ENCODE results near the gene E2F3. TPM values are rescaled to one million over a fixed set of nuclear protein-coding genes. Genes with fewer than 3 reads are reported as not detected.

E2F3 gene
- total and polyA plus RNA-seq, 5 donors: 3.9 to 10.1 (median 7.0) TPM

- DNase-seq (no peak), ATAC-seq (no peak)
- Histone ChIP-seq H3K27ac (ENCODE audit: low read length) (no peak overlapping the region), H3K4me3 (ENCODE audit: low read length) (no peak overlapping the region), H3K27me3 (ENCODE audit: control insufficient read depth, insufficient read depth) (no peaks in the 10 kb centered on the region), H3K9me3 (ENCODE audit: control insufficient read depth, low read length) (no peaks in the 10 kb centered on the region), H3K4me1 (ENCODE audit: control insufficient read depth, insufficient read depth, low read length) (no peaks in the 10 kb centered on the region)
- WGBS: 94% methylated on average over 7 of the region's 7 CpGs
- intact Hi-C loops (cut with DNase I): no loop called here
These were observed 66.5 kb downstream of the E2F3 start for GRCh38 chr6:20468209-20468608.

- no peaks in the 10 kb centered on the region for H3K4me1 ChIP-seq (ENCODE audit: control insufficient read depth, insufficient read depth, low read length)
- intact Hi-C loops (cut with DNase I): no loop called here
- whole genome bisulfite sequencing: 75% methylated on average over 3 of the region's 3 CpGs
- no peak overlapping the region for H3K27ac ChIP-seq (ENCODE audit: low read length)
- H3K4me3 ChIP-seq (ENCODE audit: low read length): no peak overlapping the region
- DNase-seq (no peak), ATAC-seq (no peak)
- H3K9me3 ChIP-seq (ENCODE audit: control insufficient read depth, low read length): no peaks in the 10 kb centered on the region
- H3K27me3 ChIP-seq (ENCODE audit: control insufficient read depth, insufficient read depth): no peaks in the 10 kb centered on the region
These were observed 71.1 kb downstream of the E2F3 start for GRCh38 chr6:20472748-20473147.

GRCh38 chr6:20473518-20473917 lies 71.8 kb downstream of the E2F3 start:
- 84% methylated on average over 1 of the region's 1 CpG for WGBS
- ATAC-seq (no peak), DNase-seq (no peak)
- Histone ChIP-seq H3K9me3 (ENCODE audit: control insufficient read depth, low read length) (no peaks in the 10 kb centered on the region), H3K4me3 (ENCODE audit: low read length) (no peak overlapping the region), H3K27me3 (ENCODE audit: control insufficient read depth, insufficient read depth) (no peaks in the 10 kb centered on the region), H3K4me1 (ENCODE audit: control insufficient read depth, insufficient read depth, low read length) (no peaks in the 10 kb centered on the region), H3K27ac (ENCODE audit: low read length) (no peak overlapping the region)
- intact Hi-C loops (cut with DNase I): no loop called here

- Histone ChIP-seq H3K4me1 (ENCODE audit: control insufficient read depth, insufficient read depth, low read length) (peaks cover 2% of the 10 kb centered on the region), H3K27me3 (ENCODE audit: control insufficient read depth, insufficient read depth) (no peaks in the 10 kb centered on the region), H3K9me3 (ENCODE audit: control insufficient read depth, low read length) (no peaks in the 10 kb centered on the region), H3K4me3 (ENCODE audit: low read length) (no peak overlapping the region), H3K27ac (ENCODE audit: low read length) (no peak overlapping the region)
- 91% methylated on average over 7 of the region's 7 CpGs for WGBS
- intact Hi-C loops (cut with DNase I): no loop called here
- no peak for DNase-seq
- no peak for ATAC-seq
These were observed 73.3 kb downstream of the E2F3 start for GRCh38 chr6:20474874-20475542.

- ATAC-seq: no peak
These were observed 74.9 kb downstream of the E2F3 start for GRCh38 chr6:20476501-20477043.

GRCh38 chr6:20477485-20477884 lies 75.8 kb downstream of the E2F3 start:
- H3K27me3 ChIP-seq (ENCODE audit: control insufficient read depth, insufficient read depth): no peaks in the 10 kb centered on the region
- 96% methylated on average over 2 of the region's 2 CpGs for WGBS
- peaks cover 2% of the 10 kb centered on the region for H3K4me1 ChIP-seq (ENCODE audit: control insufficient read depth, insufficient read depth, low read length)
- ATAC-seq (no peak), DNase-seq (no peak)
- intact Hi-C loops (cut with DNase I): no loop called here
- no peak overlapping the region for H3K4me3 ChIP-seq (ENCODE audit: low read length)
- no peaks in the 10 kb centered on the region for H3K9me3 ChIP-seq (ENCODE audit: control insufficient read depth, low read length)
- H3K27ac ChIP-seq (ENCODE audit: low read length): no peak overlapping the region

More at GRCh38 chr6:20476501-20477043, 74.9 kb downstream of the E2F3 start:
- no peaks in the 10 kb centered on the region for H3K27me3 ChIP-seq (ENCODE audit: control insufficient read depth, insufficient read depth)
- no peaks in the 10 kb centered on the region for H3K9me3 ChIP-seq (ENCODE audit: control insufficient read depth, low read length)
- H3K27ac ChIP-seq (ENCODE audit: low read length): no peak overlapping the region
- no peak overlapping the region for H3K4me3 ChIP-seq (ENCODE audit: low read length)
- intact Hi-C loops (cut with DNase I): no loop called here
- DNase-seq: no peak
- WGBS: 96% methylated on average over 6 of the region's 6 CpGs
- H3K4me1 ChIP-seq (ENCODE audit: control insufficient read depth, insufficient read depth, low read length): peaks cover 2% of the 10 kb centered on the region

- no peak for DNase-seq
- no peak overlapping the region for H3K27ac ChIP-seq (ENCODE audit: low read length)
- no peak for ATAC-seq
- no peak overlapping the region for H3K4me3 ChIP-seq (ENCODE audit: low read length)
- peaks cover 2% of the 10 kb centered on the region for H3K4me1 ChIP-seq (ENCODE audit: control insufficient read depth, insufficient read depth, low read length)
- WGBS: 48% methylated on average over 5 of the region's 5 CpGs
- H3K9me3 ChIP-seq (ENCODE audit: control insufficient read depth, low read length): no peaks in the 10 kb centered on the region
- intact Hi-C loops (cut with DNase I): no loop called here
- no peaks in the 10 kb centered on the region for H3K27me3 ChIP-seq (ENCODE audit: control insufficient read depth, insufficient read depth)
These were observed 77.4 kb downstream of the E2F3 start for GRCh38 chr6:20479060-20479459.

GRCh38 chr6:20479526-20479925 lies 77.8 kb downstream of the E2F3 start:
- ATAC-seq (no peak), DNase-seq (no peak)
- Histone ChIP-seq H3K4me3 (ENCODE audit: low read length) (no peak overlapping the region), H3K27me3 (ENCODE audit: control insufficient read depth, insufficient read depth) (no peaks in the 10 kb centered on the region), H3K9me3 (ENCODE audit: control insufficient read depth, low read length) (no peaks in the 10 kb centered on the region), H3K4me1 (ENCODE audit: control insufficient read depth, insufficient read depth, low read length) (peaks cover 2% of the 10 kb centered on the region), H3K27ac (ENCODE audit: low read length) (no peak overlapping the region)
- 79% methylated on average over 9 of the region's 9 CpGs for WGBS
- intact Hi-C loops (cut with DNase I): no loop called here

- ATAC-seq (no peak), DNase-seq (no peak)
- 75% methylated on average over 8 of the region's 8 CpGs for WGBS
- H3K4me1 ChIP-seq (ENCODE audit: control insufficient read depth, insufficient read depth, low read length): peaks cover 2% of the 10 kb centered on the region
- no peaks in the 10 kb centered on the region for H3K9me3 ChIP-seq (ENCODE audit: control insufficient read depth, low read length)
- intact Hi-C loops (cut with DNase I): no loop called here
- no peak overlapping the region for H3K4me3 ChIP-seq (ENCODE audit: low read length)
- no peaks in the 10 kb centered on the region for H3K27me3 ChIP-seq (ENCODE audit: control insufficient read depth, insufficient read depth)
- H3K27ac ChIP-seq (ENCODE audit: low read length): no peak overlapping the region
These were observed 79.6 kb downstream of the E2F3 start for GRCh38 chr6:20481281-20481680.

- peak overlapping the region; percentile 23 for H3K27ac ChIP-seq (ENCODE audit: low read length)
- no peaks in the 10 kb centered on the region for H3K9me3 ChIP-seq (ENCODE audit: control insufficient read depth, low read length)
- no peak overlapping the region for H3K4me3 ChIP-seq (ENCODE audit: low read length)
- ATAC-seq: no peak
- peaks cover 2% of the 10 kb centered on the region for H3K4me1 ChIP-seq (ENCODE audit: control insufficient read depth, insufficient read depth, low read length)
- intact Hi-C loops (cut with DNase I): no loop called here
- WGBS: 73% methylated on average over 5 of the region's 5 CpGs
- no peaks in the 10 kb centered on the region for H3K27me3 ChIP-seq (ENCODE audit: control insufficient read depth, insufficient read depth)
- DNase-seq: no peak
These were observed 82.3 kb downstream of the E2F3 start for GRCh38 chr6:20483887-20484497.

GRCh38 chr6:20486641-20487040 lies 85.0 kb downstream of the E2F3 start:
- WGBS: 97% methylated on average over 4 of the region's 4 CpGs
- no peaks in the 10 kb centered on the region for H3K9me3 ChIP-seq (ENCODE audit: control insufficient read depth, low read length)
- no peaks in the 10 kb centered on the region for H3K4me1 ChIP-seq (ENCODE audit: control insufficient read depth, insufficient read depth, low read length)
- no peaks in the 10 kb centered on the region for H3K27me3 ChIP-seq (ENCODE audit: control insufficient read depth, insufficient read depth)
- intact Hi-C loops (cut with DNase I): no loop called here
- DNase-seq: no peak
- no peak for ATAC-seq
- no peak overlapping the region for H3K4me3 ChIP-seq (ENCODE audit: low read length)
- H3K27ac ChIP-seq (ENCODE audit: low read length): no peak overlapping the region

Measured in right cardiac atrium (tissue), 5 donors.